Middle frontal gyrus (tissue), 1 donor: ENCODE measurements around the gene ADGRF4.

ENCODE experiments used
- DNase-seq: peaks from one replicate; pipeline ENCODE4 v3.0.0-alpha.2; 2015; ENCODE audit warnings: low spot score; ENCODE audit errors: extremely low spot score

ADGRF4 gene

DNA sequence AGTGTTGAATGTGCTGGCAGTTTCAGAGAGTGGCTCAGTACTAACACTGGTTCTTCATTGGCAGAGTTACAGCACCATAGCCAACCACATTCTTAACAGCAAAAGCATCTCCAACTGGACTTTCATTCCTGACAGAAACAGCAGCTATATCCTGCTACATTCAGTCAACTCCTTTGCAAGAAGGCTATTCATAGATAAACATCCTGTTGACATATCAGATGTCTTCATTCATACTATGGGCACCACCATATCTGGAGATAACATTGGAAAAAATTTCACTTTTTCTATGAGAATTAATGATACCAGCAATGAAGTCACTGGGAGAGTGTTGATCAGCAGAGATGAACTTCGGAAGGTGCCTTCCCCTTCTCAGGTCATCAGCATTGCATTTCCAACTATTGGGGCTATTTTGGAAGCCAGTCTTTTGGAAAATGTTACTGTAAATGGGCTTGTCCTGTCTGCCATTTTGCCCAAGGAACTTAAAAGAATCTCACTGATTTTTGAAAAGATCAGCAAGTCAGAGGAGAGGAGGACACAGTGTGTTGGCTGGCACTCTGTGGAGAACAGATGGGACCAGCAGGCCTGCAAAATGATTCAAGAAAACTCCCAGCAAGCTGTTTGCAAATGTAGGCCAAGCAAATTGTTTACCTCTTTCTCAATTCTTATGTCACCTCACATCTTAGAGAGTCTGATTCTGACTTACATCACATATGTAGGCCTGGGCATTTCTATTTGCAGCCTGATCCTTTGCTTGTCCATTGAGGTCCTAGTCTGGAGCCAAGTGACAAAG lies 17.0 kb upstream of the ADGRF4 start:
- no peak for DNase-seq

DNA sequence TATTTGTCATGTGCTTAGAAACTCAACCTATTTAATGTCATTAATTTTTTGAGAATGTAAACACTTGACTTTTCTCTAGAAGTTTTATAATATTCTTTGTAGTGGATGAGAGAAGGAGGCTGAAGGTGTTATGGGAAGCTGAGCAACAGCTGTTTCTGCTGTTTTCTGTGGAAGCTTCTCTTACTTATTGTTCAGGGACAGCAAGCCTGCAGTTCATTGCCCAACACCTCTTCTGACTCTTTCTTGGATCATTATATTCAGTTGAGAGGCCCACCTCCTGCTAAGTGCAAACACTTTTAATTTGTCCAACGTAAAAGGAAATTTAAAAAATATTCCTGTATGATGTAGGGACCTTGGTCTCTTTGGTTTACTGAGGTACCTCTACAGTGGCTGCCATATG lies 12.0 kb upstream of the ADGRF4 start:
- no peak for DNase-seq

DNA sequence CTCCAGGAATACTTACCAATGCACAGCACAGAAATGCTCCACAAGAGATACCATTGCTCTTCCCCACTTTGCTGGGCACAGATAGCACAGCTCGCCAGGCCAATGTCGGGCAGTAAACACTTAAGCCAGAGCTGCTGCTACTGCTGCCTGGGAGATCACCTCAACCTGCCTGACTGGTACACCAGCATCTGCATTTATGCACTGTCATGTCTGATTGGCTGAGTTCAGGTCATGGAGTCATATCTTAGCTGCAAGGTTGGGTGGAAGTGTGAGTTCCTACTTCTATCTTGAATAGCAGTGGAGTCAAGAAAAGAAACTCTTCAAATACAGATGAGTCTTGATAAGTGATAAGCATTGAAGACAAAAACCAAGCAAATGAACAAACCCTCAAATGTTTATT lies 10.9 kb upstream of the ADGRF4 start:
- no peak for DNase-seq

DNA sequence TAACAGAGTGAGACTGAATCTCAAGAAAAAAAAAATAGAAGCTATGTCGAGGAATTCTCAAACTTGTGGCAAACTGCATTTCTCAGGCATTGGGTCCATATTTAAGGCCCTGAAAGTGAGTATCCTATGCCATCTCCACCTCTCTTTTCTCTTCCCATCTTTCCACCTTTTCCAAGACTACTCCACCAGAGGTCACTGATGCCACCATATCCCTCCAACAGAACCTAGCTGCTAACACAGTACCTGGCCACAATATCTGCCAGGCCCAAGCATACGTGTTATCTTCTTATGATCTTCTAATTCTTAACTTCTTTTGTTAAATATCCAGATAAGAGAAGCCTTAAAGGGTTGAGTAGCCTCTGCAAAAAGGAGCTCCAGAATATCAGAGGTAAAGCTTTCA lies 8.2 kb upstream of the ADGRF4 start:
- no peak for DNase-seq

DNA sequence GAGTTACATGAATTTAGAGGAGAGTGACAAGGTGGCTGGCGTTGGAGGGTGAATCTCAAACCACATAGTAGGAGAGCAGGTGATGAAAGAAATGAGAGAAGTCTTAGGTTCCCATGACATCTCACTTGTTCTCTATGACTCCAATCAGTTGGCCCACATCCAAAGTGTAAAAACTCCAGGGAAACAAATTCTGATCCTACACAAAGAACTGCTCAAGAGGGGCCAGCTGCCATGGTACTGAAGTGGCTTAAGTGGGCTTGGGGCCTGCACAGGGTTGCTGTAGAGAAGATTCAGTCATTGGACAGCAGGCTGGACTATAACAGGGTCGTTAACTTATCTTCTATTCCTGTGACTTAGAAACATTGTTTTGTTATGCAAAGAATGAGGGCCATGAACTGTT lies 7.6 kb upstream of the ADGRF4 start:
- DNase-seq = no peak

DNA sequence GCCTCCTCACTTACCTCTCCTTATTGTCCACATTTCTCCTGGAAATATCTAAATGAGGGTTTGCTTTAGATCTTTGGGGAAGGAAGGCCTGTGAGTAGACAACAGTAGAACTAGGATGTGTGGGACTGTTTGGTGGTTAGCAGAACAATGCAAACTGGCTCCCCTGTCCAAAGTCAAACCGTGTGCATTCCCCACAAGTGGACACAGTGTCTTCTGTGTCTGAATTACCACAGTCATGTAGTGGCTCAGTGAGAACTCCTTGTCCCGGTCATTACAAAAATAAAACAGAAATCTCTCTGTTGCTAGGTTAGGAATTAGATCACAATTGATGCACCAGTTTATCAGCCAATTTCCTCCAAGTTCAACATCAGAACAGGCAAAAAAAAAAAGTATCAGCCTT lies 455 bp upstream of the ADGRF4 start:
- no peak for DNase-seq

DNA sequence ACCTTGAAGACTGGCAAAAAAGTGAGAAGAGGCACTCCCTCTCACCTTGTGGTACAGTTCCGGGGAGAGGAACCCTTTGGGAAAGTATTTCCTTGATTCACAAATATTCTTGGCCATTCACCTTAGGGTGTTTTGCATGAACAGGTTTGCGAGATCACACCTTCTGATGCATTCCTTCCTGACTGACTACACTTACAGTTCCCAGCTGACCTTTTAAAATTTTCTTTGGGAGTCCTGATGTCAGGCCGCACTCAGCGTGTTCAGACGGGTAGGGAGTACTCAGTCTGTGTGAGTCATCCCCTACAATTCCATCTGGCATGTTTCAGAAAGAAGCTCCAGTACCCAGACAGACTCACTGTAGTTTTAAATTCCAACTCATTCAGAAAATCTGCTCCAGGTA lies 1.7 kb downstream of the ADGRF4 start:
- peak; percentile 26 for DNase-seq

DNA sequence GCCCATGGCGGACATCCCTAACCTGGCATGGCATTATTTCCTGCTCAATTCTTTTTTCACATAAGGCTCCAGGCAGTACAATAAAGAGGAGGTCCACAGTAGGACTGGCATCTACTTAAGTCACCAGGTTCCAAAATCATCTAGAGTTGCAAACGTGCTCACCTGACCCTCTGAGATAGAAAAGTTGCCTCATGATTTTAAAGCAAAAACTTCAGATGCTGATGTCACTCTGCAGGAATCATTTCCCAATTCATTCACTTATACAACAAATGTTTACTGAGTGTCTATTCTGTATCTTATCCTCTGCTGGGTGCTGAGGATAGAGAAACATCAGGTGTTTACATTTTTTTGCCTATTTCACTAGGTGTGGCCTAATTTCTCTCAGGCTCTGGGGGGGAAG lies 2.2 kb downstream of the ADGRF4 start:
- DNase-seq = no peak

DNA sequence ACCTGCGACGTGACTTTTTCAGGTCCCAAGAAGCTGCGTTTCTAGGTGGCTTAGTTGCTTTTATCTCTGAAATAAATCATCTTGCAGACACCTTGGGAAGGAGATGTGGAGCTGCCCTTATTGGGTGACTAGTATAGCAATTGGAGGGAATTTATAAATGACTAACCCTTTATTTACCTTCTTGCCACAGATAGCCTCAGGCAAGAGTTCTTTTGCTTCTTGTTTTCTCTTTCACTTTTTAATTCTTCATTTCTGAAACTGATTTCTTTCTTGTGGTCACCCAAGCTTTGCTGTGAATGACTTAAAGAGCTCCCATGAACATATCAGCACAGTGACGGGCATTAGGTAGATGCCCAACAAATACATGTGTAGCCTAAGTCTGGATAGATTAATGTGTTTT lies 3.0 kb downstream of the ADGRF4 start:
- no peak for DNase-seq

DNA sequence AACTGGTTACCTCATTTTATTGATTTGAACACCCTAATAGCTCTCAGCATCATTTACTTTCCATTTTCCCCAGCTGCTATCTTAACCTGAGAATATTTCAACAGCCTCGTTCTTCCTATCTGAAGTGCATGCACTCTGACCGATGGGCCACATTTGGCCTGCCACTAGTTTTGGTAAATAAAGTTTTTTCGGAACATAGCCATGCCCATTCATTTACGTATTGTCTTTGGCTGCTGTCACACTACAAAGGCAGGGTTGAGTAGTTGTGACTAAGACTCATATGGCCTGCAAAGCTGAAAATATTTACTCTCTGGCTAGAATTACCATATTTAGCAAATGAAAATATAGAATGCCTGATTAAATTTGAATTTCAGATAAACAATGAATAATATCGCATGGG lies 10.8 kb downstream of the ADGRF4 start:
- DNase-seq = no peak

DNA sequence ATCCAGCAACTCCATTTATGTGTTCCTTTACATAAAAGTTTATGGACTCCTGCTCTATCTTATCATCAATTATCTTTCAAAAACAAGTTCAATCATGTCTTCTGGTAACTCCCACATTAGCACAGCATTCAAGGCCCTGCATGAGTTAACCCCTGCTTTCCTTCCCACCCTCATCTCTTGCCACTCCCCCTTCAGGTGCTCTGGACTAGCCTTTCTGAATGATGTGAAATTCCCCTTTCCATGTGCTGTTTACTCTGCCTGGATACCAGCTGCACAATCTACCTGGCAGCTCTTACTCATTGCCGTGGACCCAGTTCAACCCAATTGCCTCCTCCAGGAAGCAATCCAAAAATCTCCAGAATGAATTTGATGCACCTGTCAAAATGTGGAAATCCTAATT lies 11.9 kb downstream of the ADGRF4 start:
- no peak for DNase-seq

DNA sequence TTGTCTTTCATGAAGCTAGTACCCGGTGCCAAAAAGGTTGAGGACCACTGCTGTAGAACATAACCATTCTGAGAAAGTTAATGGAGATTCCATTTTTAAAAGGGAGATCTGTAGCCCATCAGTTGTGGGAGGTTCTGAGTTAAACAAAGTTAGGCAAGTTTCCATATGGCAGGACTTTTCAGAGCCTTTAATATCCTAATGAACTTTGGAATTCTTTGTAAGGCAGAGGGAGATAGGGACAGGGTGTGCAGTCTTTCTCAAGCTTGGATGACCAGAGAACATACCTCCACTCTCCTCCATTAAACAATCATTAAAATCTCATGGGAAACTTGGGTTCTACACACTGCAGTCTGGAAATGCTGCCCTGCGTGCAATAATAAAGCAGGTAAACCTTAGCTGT lies 14.8 kb downstream of the ADGRF4 start:
- DNase-seq = no peak

DNA sequence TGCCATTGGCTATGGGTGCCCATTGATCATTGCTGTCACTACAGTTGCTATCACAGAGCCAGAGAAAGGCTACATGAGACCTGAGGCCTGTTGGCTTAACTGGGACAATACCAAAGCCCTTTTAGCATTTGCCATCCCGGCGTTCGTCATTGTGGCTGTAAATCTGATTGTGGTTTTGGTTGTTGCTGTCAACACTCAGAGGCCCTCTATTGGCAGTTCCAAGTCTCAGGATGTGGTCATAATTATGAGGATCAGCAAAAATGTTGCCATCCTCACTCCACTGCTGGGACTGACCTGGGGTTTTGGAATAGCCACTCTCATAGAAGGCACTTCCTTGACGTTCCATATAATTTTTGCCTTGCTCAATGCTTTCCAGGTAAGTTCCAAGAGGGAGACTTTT lies 16.4 kb downstream of the ADGRF4 start:
- no peak for DNase-seq

DNA sequence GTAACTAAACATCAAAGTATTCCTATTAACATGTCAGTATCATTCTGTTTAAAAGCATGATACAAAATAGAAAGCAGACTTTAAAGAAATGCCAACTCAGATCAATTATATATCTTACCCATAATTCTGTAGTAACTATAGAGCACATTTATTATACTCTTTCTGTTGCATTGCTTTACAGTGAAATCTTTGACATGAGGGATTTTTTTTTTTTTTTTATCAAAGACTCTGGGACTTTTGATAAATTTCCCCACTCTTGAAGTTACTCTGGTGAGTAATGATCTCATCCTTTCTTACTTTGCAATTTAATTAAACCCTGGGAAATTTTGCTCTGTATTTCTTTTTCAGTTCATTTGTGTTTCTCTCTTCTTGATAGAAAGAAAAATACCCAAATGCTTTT lies 17.4 kb downstream of the ADGRF4 start:
- DNase-seq = no peak

DNA sequence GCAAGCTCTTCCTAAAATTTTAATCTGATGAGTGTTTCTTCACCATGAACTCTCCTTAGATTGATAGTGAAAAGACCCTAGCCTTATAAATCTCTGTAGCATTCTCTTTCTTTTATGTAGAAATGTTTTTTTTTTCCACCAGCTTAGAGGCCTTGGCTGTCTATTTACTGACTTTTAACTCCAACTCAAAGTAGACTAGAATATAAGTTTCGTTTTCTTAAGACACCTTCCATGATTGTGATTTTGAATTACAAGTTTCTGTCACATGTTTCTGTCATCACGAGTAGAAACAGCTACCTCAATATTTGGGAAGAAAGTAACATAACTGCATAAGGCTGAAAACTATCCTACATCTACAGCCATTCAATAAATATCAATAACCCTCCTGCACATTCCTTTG lies 17.8 kb downstream of the ADGRF4 start:
- DNase-seq = no peak

DNA sequence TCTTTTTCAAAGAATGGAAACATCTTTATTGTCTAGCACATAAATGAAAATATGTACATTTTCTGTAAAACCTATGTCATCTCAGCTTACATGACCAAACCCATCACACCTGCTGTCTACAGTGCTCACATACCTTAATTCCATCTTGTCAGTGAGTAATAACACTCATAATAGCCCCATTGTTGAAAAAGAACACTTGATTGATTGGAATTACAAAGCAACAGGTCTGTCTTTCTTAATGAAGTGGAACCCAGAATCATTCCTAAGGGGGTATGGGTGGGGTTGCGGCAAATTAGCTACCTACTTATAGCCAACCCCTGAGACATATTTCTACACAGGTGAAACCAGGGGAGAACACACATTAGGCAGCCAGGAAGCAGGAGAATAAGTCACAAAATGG lies 20.2 kb downstream of the ADGRF4 start:
- no peak for DNase-seq

DNA sequence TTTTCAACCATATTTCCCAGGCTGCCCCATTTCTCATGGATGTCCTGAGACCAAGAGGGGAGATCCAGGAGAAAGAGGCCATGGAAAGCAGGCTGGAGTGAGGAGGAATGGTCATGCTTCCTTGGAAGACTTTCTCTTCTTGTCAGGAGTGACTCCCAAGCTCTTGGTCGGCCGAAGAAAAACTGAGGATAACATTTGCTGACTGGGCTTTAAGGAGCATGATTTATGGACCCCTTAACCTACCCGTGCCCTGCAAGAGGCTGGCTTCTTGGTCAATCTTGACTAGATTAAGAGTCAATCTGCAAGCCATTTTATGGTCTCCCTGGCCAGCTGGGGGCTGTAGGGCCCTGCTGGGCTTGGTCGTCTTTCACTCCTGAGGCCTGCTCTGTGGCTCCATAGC lies 22.8 kb downstream of the ADGRF4 start:
- DNase-seq = no peak

DNA sequence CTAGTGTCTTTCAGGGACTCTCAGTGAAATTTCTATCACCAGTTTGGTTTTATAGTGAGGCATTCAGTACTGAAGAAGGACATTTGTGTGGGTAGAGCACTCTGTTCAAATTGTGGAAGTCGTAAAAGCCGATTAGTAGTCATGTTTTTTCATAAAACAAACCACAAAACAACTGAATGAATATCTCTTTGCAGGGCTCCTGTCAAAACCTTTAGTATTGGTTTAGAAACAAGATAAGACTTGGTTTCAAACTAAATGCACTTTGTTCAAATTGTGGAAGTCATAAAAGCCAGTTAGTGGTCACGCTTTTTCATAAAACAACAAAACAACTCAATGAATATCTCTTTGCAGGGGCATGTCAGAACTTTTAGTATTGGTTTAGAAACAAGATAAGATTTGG lies 23.8 kb downstream of the ADGRF4 start:
- DNase-seq = no peak

DNA sequence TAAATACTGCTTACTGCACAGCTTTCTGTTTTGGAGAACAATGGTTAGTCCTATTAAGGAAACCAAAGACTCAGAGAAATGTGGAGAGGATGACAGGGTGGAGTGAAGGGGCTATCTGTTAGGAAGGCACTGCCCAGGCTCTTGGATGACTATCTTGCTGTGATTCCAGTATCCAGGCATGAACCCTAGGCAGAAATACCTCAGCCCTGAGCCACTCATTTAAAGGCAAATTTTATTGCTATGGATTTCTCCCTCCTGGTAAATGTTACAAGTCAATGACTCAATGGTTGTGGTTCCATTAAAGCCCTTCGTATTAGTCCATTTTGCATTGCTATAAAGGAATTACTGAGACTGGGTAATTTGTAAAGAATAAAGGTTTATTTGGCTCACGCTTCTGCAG lies 25.9 kb downstream of the ADGRF4 start:
- DNase-seq = no peak

DNA sequence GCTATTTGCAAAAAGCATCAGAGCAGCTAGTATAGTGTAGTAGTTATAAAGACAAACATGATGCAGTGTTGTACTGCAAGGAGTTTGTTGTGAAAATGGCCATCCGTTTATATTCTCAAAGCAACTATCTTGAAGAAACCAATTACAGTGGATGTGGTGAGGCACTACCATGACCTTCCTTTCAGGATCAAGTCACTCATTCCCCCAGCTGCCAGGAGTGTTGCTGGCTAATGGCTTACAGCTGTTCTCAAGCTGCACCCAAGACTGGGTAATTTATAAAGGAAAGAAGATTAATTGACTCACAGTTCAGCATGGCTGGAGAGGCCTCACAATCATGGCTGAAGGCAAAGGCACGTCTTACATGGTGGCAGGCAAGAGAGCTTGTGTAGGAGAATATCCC lies 29.0 kb downstream of the ADGRF4 start:
- no peak for DNase-seq

DNA sequence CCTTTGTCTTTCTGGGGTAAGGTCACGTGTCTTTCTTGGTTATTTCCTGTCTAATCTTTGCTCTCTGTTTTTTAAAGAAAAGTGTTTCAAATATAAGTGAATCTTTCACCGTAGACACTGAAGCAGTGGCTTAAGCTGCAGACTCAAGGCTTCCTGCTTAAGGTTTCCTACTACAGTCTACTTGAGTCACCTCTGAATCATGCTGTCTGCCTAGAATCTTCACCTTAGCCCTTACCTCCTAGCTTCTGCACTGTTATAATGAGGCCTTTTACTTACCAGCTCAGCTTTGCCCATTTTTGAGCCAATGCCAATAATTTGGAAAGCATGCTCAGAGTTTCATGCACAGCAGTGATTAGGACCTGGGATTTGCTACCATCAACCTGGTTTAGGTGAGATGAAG lies 30.6 kb downstream of the ADGRF4 start:
- DNase-seq = no peak

DNA sequence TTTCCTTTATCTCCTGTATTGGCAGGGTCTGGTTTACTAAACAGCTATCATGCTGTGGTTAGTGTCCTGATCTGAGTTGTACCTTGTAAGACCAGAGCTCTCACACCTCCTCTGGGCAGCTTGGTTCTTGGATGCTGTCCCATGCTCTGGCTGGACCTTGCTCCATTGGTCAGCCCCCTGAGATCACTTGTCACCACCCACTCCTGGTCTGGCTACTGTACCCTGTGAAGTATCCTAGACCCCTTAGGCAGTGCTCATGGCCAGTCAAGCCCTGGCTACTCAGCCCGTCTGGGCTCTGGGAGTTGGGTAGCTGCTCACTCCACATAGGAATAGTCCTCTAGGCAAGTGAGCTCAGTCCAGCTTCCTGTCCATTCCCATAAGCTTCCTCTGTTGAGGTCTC lies 31.1 kb downstream of the ADGRF4 start:
- DNase-seq = no peak

DNA sequence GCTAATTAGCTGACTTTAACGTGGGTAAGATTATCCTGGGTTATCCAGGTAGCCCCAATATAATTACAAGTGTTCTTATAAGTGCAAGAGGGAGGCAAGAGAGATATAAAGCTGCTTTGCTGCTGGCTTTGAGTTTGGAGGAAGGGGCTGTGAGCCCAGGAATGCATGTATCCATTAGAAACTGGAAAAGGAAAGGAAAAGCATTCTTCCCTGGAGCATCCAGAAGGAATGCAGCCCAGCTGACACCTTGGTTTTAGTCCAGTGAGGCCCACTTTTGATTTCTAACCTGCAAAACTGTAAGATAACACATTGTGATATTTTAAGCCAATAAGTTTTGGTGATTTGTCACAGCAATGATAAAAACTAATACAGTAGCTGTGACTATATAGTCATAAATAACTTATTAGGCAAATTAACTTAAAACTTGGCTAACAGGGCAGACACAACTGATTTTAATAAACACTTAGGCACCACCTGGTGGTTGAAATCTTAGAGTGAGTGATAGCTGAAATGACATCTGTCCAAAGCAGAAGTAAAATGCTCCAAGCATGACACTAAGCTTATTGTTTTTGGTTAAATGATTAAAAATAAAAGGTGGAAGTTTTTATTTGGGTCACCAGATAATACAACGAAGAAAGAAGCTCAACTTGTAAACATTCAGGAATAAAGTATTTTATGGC lies 35.6 kb downstream of the ADGRF4 start:
- DNase-seq = no peak
